ENCODE measurements around the gene TIAM2.

DNA sequence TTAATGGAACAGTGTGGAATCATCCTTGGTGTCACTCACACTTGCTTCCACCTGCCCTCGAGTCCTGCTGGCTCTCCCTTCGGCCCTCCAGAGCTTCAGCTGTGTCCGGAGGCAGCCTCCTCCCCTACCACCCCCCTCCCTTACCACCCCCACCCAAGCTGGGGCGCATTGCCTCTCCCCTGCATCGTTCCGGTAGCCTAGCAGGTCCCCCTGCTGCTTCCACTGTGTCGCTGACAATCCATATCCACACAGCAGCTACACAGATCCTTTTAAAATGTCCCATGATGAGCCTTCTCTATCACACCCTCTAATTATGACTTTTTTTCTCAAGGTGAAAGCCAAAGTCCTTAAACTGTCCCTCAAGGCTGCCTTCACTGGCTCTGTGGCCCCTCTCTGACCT is 117.6 kb downstream of the TIAM2 start:
- TF ChIP-seq, protein P1, sequence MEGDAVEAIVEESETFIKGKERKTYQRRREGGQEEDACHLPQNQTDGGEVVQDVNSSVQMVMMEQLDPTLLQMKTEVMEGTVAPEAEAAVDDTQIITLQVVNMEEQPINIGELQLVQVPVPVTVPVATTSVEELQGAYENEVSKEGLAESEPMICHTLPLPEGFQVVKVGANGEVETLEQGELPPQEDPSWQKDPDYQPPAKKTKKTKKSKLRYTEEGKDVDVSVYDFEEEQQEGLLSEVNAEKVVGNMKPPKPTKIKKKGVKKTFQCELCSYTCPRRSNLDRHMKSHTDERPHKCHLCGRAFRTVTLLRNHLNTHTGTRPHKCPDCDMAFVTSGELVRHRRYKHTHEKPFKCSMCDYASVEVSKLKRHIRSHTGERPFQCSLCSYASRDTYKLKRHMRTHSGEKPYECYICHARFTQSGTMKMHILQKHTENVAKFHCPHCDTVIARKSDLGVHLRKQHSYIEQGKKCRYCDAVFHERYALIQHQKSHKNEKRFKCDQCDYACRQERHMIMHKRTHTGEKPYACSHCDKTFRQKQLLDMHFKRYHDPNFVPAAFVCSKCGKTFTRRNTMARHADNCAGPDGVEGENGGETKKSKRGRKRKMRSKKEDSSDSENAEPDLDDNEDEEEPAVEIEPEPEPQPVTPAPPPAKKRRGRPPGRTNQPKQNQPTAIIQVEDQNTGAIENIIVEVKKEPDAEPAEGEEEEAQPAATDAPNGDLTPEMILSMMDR (IDR thresholded peaks at IDR 0.05; ENCODE audit: low read length): no peak
- no peak for TF ChIP-seq EZH2 (IDR thresholded peaks at IDR 0.05; ENCODE audit: borderline replicate concordance, low read length)

All from OCI-LY1 (cell line).